Stimulated activated CD4-positive, alpha-beta T cell treated with anti-CD3 and anti-CD28 coated beads, Interleukin-4, amount 100 ng/mL, for 24 hours (primary cell): ENCODE data around the gene TRIOBP.
"Not testable (repeated sequence)": the region's sequence is repeated elsewhere in the genome, so short reads cannot be mapped to it uniquely, and the experiment has no call there.

Experiments used
- DNase-seq: peaks from one replicate; pipeline ENCODE4 v3.0.0-alpha.2; 2020

TRIOBP gene

GRCh38 chr22:37696260-37696656, 590 bp upstream of the TRIOBP start:
- DNase-seq: not testable (repeated sequence)

GRCh38 chr22:37697538-37697835, 639 bp downstream of the TRIOBP start:
- no peak for DNase-seq

- no peak for DNase-seq
Measured at GRCh38 chr22:37701141-37701786, 4.4 kb downstream of the TRIOBP start.

GRCh38 chr22:37703906-37704305, 7.1 kb downstream of the TRIOBP start:
- DNase-seq: no peak

GRCh38 chr22:37704645-37705044, 7.8 kb downstream of the TRIOBP start:
- DNase-seq: no peak

- no peak for DNase-seq
Measured at GRCh38 chr22:37705205-37705604, 8.4 kb downstream of the TRIOBP start.

- no peak for DNase-seq
Measured at GRCh38 chr22:37708580-37709444, 12.0 kb downstream of the TRIOBP start.

GRCh38 chr22:37709445-37709765, 12.6 kb downstream of the TRIOBP start:
- DNase-seq: no peak

GRCh38 chr22:37710675-37711074, 13.8 kb downstream of the TRIOBP start:
- DNase-seq: no peak

GRCh38 chr22:37711490-37711889, 14.6 kb downstream of the TRIOBP start:
- no peak for DNase-seq

GRCh38 chr22:37713761-37714160, 16.9 kb downstream of the TRIOBP start:
- no peak for DNase-seq

GRCh38 chr22:37714634-37715033, 17.8 kb downstream of the TRIOBP start:
- no peak for DNase-seq

GRCh38 chr22:37715760-37716159, 18.9 kb downstream of the TRIOBP start:
- DNase-seq: no peak

- no peak for DNase-seq
Measured at GRCh38 chr22:37716708-37717107, 19.9 kb downstream of the TRIOBP start.

- not testable (repeated sequence) for DNase-seq
Measured at GRCh38 chr22:37717235-37717634, 20.4 kb downstream of the TRIOBP start.

GRCh38 chr22:37717746-37718305, 21.0 kb downstream of the TRIOBP start:
- DNase-seq: not testable (repeated sequence)

GRCh38 chr22:37725551-37726240, 28.8 kb downstream of the TRIOBP start:
- no peak for DNase-seq

GRCh38 chr22:37726241-37726887, 29.5 kb downstream of the TRIOBP start:
- DNase-seq: no peak

- DNase-seq: no peak
Measured at GRCh38 chr22:37728620-37729019, 31.8 kb downstream of the TRIOBP start.

- no peak for DNase-seq
Measured at GRCh38 chr22:37731804-37732471, 35.1 kb downstream of the TRIOBP start.

- DNase-seq: no peak
Measured at GRCh38 chr22:37732699-37733607, 36.1 kb downstream of the TRIOBP start.
